ENCODE results near the gene DCDC2C.

The DCDC2C gene

GRCh38 chr2:3726511-3726910, 23.1 kb downstream of the DCDC2C start:
- FAIRE-seq (no peak), DNase-seq (ENCODE audit: insufficient read length) (no peak)
- TF ChIP-seq TAF1 (IDR thresholded peaks at IDR 0.05; ENCODE audit: borderline replicate concordance, low read depth, low read length) (no peak), POLR2A (IDR thresholded peaks at IDR 0.05; ENCODE audit: low read depth, low read length) (no peak), POLR2AphosphoS5 (IDR thresholded peaks at IDR 0.05; ENCODE audit: low read depth, low read length) (no peak)

DNA sequence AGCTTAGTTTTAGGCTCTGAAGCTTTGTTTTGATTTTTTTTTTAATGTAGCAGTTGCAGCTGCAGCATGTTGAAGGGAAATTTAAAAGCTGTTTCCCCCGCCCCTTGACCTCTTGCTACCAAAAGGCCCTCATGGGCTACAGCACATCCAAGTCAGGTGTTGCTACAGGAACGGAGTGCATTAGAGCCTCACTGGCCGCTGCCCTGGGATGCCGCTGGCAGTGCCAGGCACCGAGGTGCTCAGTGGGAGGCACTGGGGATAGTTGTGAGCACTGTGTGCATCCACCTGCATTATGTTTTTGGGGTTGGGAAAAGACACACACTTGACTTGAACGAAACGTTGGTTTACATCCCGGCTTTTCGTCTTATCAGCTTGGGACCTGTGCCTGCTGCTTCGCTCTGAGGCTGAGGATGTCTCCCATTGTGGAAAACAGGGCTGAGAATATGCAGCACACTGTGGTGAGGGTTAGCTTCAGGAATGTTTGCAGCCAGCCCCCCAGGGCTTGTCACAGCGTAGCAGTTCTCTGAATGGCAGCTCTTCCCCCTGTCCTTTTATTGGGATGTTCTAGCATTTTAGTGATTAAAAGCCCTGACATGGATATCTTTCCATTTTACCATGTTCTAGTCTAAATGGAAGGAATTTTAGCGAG, 24.1 kb downstream of the DCDC2C start:
- DNase-seq (ENCODE audit: insufficient read length) (no peak), FAIRE-seq (no peak)
- no peak for TF ChIP-seq TAF1 (IDR thresholded peaks at IDR 0.05; ENCODE audit: borderline replicate concordance, low read depth, low read length)
- TF ChIP-seq POLR2A (IDR thresholded peaks at IDR 0.05; ENCODE audit: low read depth, low read length), result no peak
- TF ChIP-seq POLR2AphosphoS5 (IDR thresholded peaks at IDR 0.05; ENCODE audit: low read depth, low read length), result no peak

DNA sequence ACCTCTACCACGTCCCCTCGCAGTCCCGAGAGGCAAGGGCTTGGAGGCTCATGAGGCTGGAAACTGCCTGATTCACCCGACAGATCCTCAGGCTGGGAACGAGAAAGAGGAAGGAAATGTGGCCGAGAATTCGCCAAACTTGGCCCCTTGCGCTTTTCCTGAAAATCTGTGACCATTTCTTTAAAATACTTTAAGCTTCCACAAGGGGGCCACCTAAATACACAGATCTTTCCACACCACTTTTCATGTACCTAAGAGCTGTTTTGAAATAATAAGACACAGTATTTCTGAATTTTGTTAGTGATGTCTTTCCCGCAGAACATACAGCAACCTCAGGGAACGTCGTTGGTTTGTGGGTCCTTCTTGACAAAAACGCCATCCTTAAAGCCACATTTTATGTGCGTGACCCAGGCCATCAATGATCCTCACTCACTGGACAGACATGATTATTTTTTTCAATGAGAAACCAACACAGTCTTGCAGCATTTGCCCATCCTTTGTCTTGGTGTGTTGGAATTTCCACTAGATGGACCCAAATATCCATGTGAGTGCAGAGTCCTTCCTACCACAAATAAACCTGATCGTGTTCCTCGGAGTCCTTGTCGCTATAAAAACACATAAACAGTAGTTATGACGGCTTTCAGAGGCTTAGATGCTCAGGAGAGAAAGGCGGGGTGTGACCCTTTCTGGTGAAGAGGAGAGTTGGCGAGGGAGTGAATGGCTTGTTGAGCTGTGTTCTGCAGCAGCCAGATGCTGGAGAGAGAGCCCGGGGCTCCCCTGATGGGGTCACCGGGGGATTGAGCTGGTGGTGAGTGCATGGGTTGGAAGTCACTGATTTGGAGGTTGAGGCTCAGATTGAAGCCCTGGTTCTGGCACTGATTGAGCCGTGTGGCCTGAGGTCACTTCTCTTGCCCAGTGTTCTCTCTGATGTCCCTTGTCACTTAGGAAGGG, 25.0 kb downstream of the DCDC2C start:
- FAIRE-seq (no peak), DNase-seq (ENCODE audit: insufficient read length) (no peak)
- TF ChIP-seq POLR2A (IDR thresholded peaks at IDR 0.05; ENCODE audit: low read depth, low read length) (no peak), POLR2AphosphoS5 (IDR thresholded peaks at IDR 0.05; ENCODE audit: low read depth, low read length) (no peak), TAF1 (IDR thresholded peaks at IDR 0.05; ENCODE audit: borderline replicate concordance, low read depth, low read length) (no peak)

DNA sequence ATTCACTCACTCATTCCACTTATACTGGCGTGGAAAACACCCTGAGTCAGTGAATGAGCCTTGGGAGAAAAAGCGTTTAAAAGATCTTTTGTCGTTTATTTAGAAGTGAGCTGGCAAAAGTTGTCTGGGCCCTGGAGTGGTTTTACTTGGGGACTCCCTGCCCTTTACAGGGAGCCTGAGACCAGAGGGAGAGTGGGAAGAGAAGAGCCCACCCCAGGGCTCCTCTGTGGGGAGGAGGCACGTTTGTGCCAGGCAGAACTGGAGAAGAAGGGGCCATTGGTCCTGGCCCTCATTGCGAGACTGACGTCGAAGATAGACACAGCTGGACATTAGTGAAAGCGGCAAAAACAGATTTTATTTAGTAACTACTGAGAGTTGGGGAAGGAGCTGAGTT, 25.7 kb downstream of the DCDC2C start:
- TF ChIP-seq TAF1 (IDR thresholded peaks at IDR 0.05; ENCODE audit: borderline replicate concordance, low read depth, low read length) (no peak), POLR2A (IDR thresholded peaks at IDR 0.05; ENCODE audit: low read depth, low read length) (no peak), POLR2AphosphoS5 (IDR thresholded peaks at IDR 0.05; ENCODE audit: low read depth, low read length) (no peak)
- no peak for DNase-seq (ENCODE audit: insufficient read length)
- no peak for FAIRE-seq

DNA sequence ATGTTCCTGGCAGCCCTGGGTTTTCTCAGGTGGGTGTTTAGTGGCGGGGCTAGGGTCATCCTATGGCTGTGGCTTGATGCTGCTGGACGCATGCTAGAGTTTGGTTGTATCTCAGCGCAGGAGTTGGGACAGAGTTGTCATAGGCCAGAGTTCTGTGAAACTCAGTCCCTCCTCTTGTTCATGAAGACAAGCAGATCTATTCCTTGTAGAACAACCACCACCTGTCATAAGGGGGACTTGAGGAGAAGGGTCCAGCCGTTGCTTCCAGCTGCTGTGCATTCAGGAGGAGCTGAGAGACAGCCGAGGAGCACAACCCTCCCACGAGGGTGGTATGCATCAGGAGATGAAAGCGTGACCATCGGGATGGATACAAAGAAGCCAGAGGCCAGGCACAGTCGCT, 26.4 kb downstream of the DCDC2C start:
- FAIRE-seq (no peak), DNase-seq (ENCODE audit: insufficient read length) (no peak)
- TF ChIP-seq POLR2AphosphoS5 (IDR thresholded peaks at IDR 0.05; ENCODE audit: low read depth, low read length) (no peak), TAF1 (IDR thresholded peaks at IDR 0.05; ENCODE audit: borderline replicate concordance, low read depth, low read length) (no peak), POLR2A (IDR thresholded peaks at IDR 0.05; ENCODE audit: low read depth, low read length) (no peak)

DNA sequence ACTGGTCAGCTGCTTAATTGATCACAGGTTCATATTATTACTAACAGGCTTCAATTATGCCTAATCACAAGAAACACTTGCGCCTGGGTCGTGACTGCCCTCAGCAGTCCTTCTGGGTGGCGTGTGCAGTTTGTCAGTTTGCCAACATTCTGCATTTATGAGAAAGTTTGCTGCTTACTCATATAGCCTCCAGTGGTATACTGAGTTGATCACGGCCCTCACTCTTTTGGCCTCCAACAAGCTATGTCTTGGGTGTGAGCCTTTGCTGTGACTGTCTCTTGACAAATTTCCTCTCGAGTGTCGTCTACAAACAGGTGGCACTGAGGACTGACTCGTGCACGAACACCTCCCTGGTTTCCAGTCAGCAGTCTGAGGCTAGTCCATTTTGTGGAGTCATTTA, 27.3 kb downstream of the DCDC2C start:
- no peak for DNase-seq (ENCODE audit: insufficient read length)
- TF ChIP-seq POLR2A (IDR thresholded peaks at IDR 0.05; ENCODE audit: low read depth, low read length), result no peak
- TF ChIP-seq TAF1 (IDR thresholded peaks at IDR 0.05; ENCODE audit: borderline replicate concordance, low read depth, low read length), result no peak
- no peak for TF ChIP-seq POLR2AphosphoS5 (IDR thresholded peaks at IDR 0.05; ENCODE audit: low read depth, low read length)
- no peak for FAIRE-seq

GRCh38 chr2:3731829-3732228, 28.5 kb downstream of the DCDC2C start:
- TF ChIP-seq POLR2A (IDR thresholded peaks at IDR 0.05; ENCODE audit: low read depth, low read length), result no peak
- no peak for FAIRE-seq
- DNase-seq (ENCODE audit: insufficient read length), result no peak

DNA sequence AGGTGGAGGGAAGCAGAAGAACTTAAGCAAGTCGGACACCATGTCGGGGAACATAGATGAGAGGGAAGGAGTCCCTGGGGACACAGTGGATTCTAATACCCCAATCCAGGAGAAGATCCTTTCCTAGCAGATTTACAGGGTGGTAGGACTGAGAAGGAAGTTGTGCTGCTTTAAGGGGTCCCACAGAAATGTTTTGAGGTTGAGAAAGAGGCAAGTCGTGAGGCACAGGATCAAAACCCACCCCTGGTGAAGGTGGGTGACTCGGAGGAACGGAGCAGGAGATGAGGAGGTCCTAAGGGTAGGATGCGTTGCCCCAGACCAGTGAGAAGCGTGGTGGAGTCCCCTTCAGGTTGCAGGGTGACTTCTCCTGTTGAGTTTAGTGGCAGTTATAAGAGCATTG, 32.7 kb downstream of the DCDC2C start:
- FAIRE-seq (no peak), DNase-seq (ENCODE audit: insufficient read length) (no peak)
- TF ChIP-seq POLR2A (IDR thresholded peaks at IDR 0.05; ENCODE audit: low read depth, low read length) (no peak), TAF1 (IDR thresholded peaks at IDR 0.05; ENCODE audit: borderline replicate concordance, low read depth, low read length) (no peak), POLR2AphosphoS5 (IDR thresholded peaks at IDR 0.05; ENCODE audit: low read depth, low read length) (no peak)

- no peak for FAIRE-seq
- TF ChIP-seq POLR2A (IDR thresholded peaks at IDR 0.05; ENCODE audit: low read depth, low read length) (no peak), POLR2AphosphoS5 (IDR thresholded peaks at IDR 0.05; ENCODE audit: low read depth, low read length) (no peak), TAF1 (IDR thresholded peaks at IDR 0.05; ENCODE audit: borderline replicate concordance, low read depth, low read length) (no peak)
- no peak for DNase-seq (ENCODE audit: insufficient read length)
These were observed 33.8 kb downstream of the DCDC2C start for GRCh38 chr2:3737128-3737527.

GRCh38 chr2:3738454-3738853, 35.1 kb downstream of the DCDC2C start:
- DNase-seq (ENCODE audit: insufficient read length) (no peak), FAIRE-seq (no peak)
- TF ChIP-seq TAF1 (IDR thresholded peaks at IDR 0.05; ENCODE audit: borderline replicate concordance, low read depth, low read length), result no peak
- TF ChIP-seq POLR2A (IDR thresholded peaks at IDR 0.05; ENCODE audit: low read depth, low read length), result no peak
- no peak for TF ChIP-seq POLR2AphosphoS5 (IDR thresholded peaks at IDR 0.05; ENCODE audit: low read depth, low read length)

- DNase-seq (ENCODE audit: insufficient read length) (no peak), FAIRE-seq (no peak)
- TF ChIP-seq TAF1 (IDR thresholded peaks at IDR 0.05; ENCODE audit: borderline replicate concordance, low read depth, low read length) (no peak), POLR2A (IDR thresholded peaks at IDR 0.05; ENCODE audit: low read depth, low read length) (no peak), POLR2AphosphoS5 (IDR thresholded peaks at IDR 0.05; ENCODE audit: low read depth, low read length) (no peak)
These were observed 35.9 kb downstream of the DCDC2C start for GRCh38 chr2:3739313-3739712.

DNA sequence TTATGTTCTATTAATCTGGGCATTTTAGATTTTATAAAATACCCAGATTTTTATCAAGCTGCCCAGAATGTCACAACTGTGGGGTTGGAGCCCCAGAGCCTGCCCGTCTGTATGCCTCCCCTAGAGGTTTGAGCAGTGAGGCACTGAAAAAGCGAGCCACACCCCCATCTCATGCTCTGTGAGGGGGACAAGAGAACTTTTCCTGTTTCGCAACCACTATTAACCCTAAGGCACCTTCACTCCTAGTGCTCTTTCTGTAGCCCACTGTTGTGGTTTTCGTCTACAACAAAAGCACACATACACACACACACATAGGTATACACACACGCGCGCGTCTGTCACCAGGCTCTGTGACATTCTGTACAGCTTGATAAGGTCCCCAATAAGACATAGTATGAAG, 38.0 kb downstream of the DCDC2C start:
- TF ChIP-seq TAF1 (IDR thresholded peaks at IDR 0.05; ENCODE audit: borderline replicate concordance, low read depth, low read length) (no peak), POLR2AphosphoS5 (IDR thresholded peaks at IDR 0.05; ENCODE audit: low read depth, low read length) (no peak), POLR2A (IDR thresholded peaks at IDR 0.05; ENCODE audit: low read depth, low read length) (no peak)
- DNase-seq (ENCODE audit: insufficient read length) (no peak), FAIRE-seq (no peak)

Measured in GM12892 (cell line).